Skeletal muscle satellite cell (primary cell): ENCODE results near the gene DTNA.

Experiments
- H3K27me3 ChIP-seq: 2 replicates; pipeline ENCODE4 v1.7.0; 2013; ENCODE audit warnings: low read length; ENCODE audit not compliant: control insufficient read depth, insufficient read depth
- H3K36me3 ChIP-seq: 2 replicates; pipeline ENCODE4 v1.7.0; 2013; ENCODE audit warnings: mild to moderate bottlenecking, control low read depth, low read length; ENCODE audit not compliant: insufficient read depth
- H3K4me1 ChIP-seq: 2 replicates; pipeline ENCODE4 v1.7.0; 2013; ENCODE audit warnings: low read length; ENCODE audit not compliant: control insufficient read depth, insufficient read depth
- H3K4me2 ChIP-seq: 2 replicates; pipeline ENCODE4 v1.7.0; 2013; ENCODE audit warnings: mild to moderate bottlenecking, low read length
- H3K4me3 ChIP-seq: 2 replicates; pipeline ENCODE4 v1.7.0; 2013; ENCODE audit warnings: low read length
- H3K9ac ChIP-seq: 2 replicates; pipeline ENCODE4 v1.7.0; 2013; ENCODE audit warnings: mild to moderate bottlenecking, low read depth, low read length, moderate library complexity
- H3K9me3 ChIP-seq: replicated peaks from 2 replicates; pipeline ENCODE4 v1.7.0; 2013; ENCODE audit warnings: mild to moderate bottlenecking, control low read depth, low read length

DTNA gene

GRCh38 chr18:34742891-34743341, 32.8 kb downstream of the DTNA start:
- Histone ChIP-seq H3K27me3 (no peaks in the 10 kb centered on the region), H3K36me3 (no peaks in the 10 kb centered on the region)

GRCh38 chr18:34744569-34744968, 34.5 kb downstream of the DTNA start:
- Histone ChIP-seq H3K27me3 (no peaks in the 10 kb centered on the region), H3K9me3 (no peaks in the 10 kb centered on the region), H3K4me2 (no peak overlapping the region), H3K9ac (no peak overlapping the region), H3K4me1 (no peaks in the 10 kb centered on the region), H3K36me3 (no peaks in the 10 kb centered on the region), H3K4me3 (no peak overlapping the region)

More at GRCh38 chr18:34742891-34743341, 32.8 kb downstream of the DTNA start:
- no peak overlapping the region for H3K4me2 ChIP-seq
- H3K9me3 ChIP-seq: no peaks in the 10 kb centered on the region
- H3K9ac ChIP-seq: no peak overlapping the region
- H3K4me1 ChIP-seq: peaks cover 10% of the 10 kb centered on the region
- H3K4me3 ChIP-seq: no peak overlapping the region

GRCh38 chr18:34746614-34747013, 36.5 kb downstream of the DTNA start:
- no peak overlapping the region for H3K9ac ChIP-seq
- no peaks in the 10 kb centered on the region for H3K36me3 ChIP-seq
- no peak overlapping the region for H3K4me2 ChIP-seq
- no peaks in the 10 kb centered on the region for H3K4me1 ChIP-seq
- H3K9me3 ChIP-seq: no peaks in the 10 kb centered on the region
- H3K27me3 ChIP-seq: no peaks in the 10 kb centered on the region
- H3K4me3 ChIP-seq: no peak overlapping the region

- no peaks in the 10 kb centered on the region for H3K36me3 ChIP-seq
- no peaks in the 10 kb centered on the region for H3K9me3 ChIP-seq
- H3K4me3 ChIP-seq: no peak overlapping the region
- no peak overlapping the region for H3K9ac ChIP-seq
- H3K4me2 ChIP-seq: no peak overlapping the region
- H3K27me3 ChIP-seq: no peaks in the 10 kb centered on the region
- no peaks in the 10 kb centered on the region for H3K4me1 ChIP-seq
These were observed 39.6 kb downstream of the DTNA start for GRCh38 chr18:34749721-34750120.

GRCh38 chr18:34752056-34752455, 42.0 kb downstream of the DTNA start:
- no peak overlapping the region for H3K4me3 ChIP-seq
- H3K4me2 ChIP-seq: no peak overlapping the region
- no peak overlapping the region for H3K9ac ChIP-seq
- H3K9me3 ChIP-seq: no peaks in the 10 kb centered on the region
- no peaks in the 10 kb centered on the region for H3K36me3 ChIP-seq
- no peaks in the 10 kb centered on the region for H3K27me3 ChIP-seq
- no peaks in the 10 kb centered on the region for H3K4me1 ChIP-seq

GRCh38 chr18:34754300-34754699, 44.2 kb downstream of the DTNA start:
- Histone ChIP-seq H3K27me3 (no peaks in the 10 kb centered on the region), H3K4me1 (no peaks in the 10 kb centered on the region), H3K4me3 (no peak overlapping the region), H3K4me2 (no peak overlapping the region), H3K36me3 (no peaks in the 10 kb centered on the region), H3K9me3 (no peaks in the 10 kb centered on the region), H3K9ac (no peak overlapping the region)

- Histone ChIP-seq H3K4me3 (no peak overlapping the region), H3K27me3 (no peaks in the 10 kb centered on the region), H3K36me3 (no peaks in the 10 kb centered on the region), H3K9me3 (no peaks in the 10 kb centered on the region), H3K9ac (no peak overlapping the region), H3K4me1 (no peaks in the 10 kb centered on the region), H3K4me2 (no peak overlapping the region)
These were observed 47.6 kb downstream of the DTNA start for GRCh38 chr18:34757666-34758065.

- Histone ChIP-seq H3K27me3 (no peaks in the 10 kb centered on the region), H3K9me3 (no peaks in the 10 kb centered on the region), H3K4me2 (no peak overlapping the region), H3K4me1 (no peaks in the 10 kb centered on the region), H3K36me3 (no peaks in the 10 kb centered on the region), H3K9ac (no peak overlapping the region), H3K4me3 (no peak overlapping the region)
These were observed 48.4 kb downstream of the DTNA start for GRCh38 chr18:34758378-34758948.

GRCh38 chr18:34760444-34760843, 50.3 kb downstream of the DTNA start:
- Histone ChIP-seq H3K9me3 (no peaks in the 10 kb centered on the region), H3K9ac (no peak overlapping the region), H3K4me1 (no peaks in the 10 kb centered on the region), H3K27me3 (no peaks in the 10 kb centered on the region), H3K4me3 (no peak overlapping the region), H3K4me2 (no peak overlapping the region), H3K36me3 (no peaks in the 10 kb centered on the region)

- Histone ChIP-seq H3K36me3 (no peaks in the 10 kb centered on the region), H3K4me3 (no peak overlapping the region), H3K4me2 (no peak overlapping the region), H3K4me1 (peaks cover 19% of the 10 kb centered on the region), H3K27me3 (no peaks in the 10 kb centered on the region), H3K9ac (no peak overlapping the region), H3K9me3 (no peaks in the 10 kb centered on the region)
These were observed 54.4 kb downstream of the DTNA start for GRCh38 chr18:34764451-34764850.

- Histone ChIP-seq H3K4me2 (peak overlapping the region; percentile 47), H3K36me3 (no peaks in the 10 kb centered on the region), H3K4me1 (peaks cover 32% of the 10 kb centered on the region), H3K9ac (peak overlapping the region; percentile 69), H3K4me3 (no peak overlapping the region), H3K9me3 (no peaks in the 10 kb centered on the region), H3K27me3 (no peaks in the 10 kb centered on the region)
These were observed 57.5 kb downstream of the DTNA start for GRCh38 chr18:34767601-34768027.

- H3K36me3 ChIP-seq: no peaks in the 10 kb centered on the region
- no peak overlapping the region for H3K4me3 ChIP-seq
- no peak overlapping the region for H3K4me2 ChIP-seq
- H3K27me3 ChIP-seq: no peaks in the 10 kb centered on the region
- no peaks in the 10 kb centered on the region for H3K9me3 ChIP-seq
- H3K9ac ChIP-seq: peak overlapping the region; percentile 41
- H3K4me1 ChIP-seq: peaks cover 47% of the 10 kb centered on the region
These were observed 61.9 kb downstream of the DTNA start for GRCh38 chr18:34771958-34772357.
